HEK293 (cell line): ENCODE data around the gene TMPRSS12.

Experiments used
- RBAK ChIP-seq: fragments of 450-650 bp; formaldehyde crosslinking; IDR thresholded peaks from 2 replicates; pipeline ENCODE4 v1.5.1; 2016; ENCODE audit warnings: missing biosample characterization, missing genetic modification characterization
- ZBTB48 ChIP-seq: fragments of 450-650 bp; formaldehyde crosslinking; IDR thresholded peaks from 2 replicates; pipeline ENCODE4 v1.5.1; 2016; ENCODE audit warnings: missing biosample characterization, missing genetic modification characterization
- ZBTB7A ChIP-seq: fragments of 450-650 bp; formaldehyde crosslinking; IDR thresholded peaks from 2 replicates; pipeline ENCODE4 v1.5.1; 2016; ENCODE audit warnings: low read depth, missing biosample characterization, missing genetic modification characterization
- ZNF157 ChIP-seq: fragments of 450-650 bp; formaldehyde crosslinking; IDR thresholded peaks from 2 replicates; pipeline ENCODE4 v1.5.1; 2016; ENCODE audit warnings: missing biosample characterization, missing genetic modification characterization
- ZNF274 ChIP-seq, 2 experiments: fragments of 200-500 bp in 1 of 2; fragments of 450-650 bp in 1 of 2; sonication (Bioruptor generic) in 1 of 2; formaldehyde crosslinking in 1 of 2; IDR thresholded peaks; 2 replicates each; pipeline versions ENCODE4 v1.5.1 to v1.6.1; 2014 to 2016; ENCODE audit warnings: borderline replicate concordance in 1 of 2, inconsistent platforms in 1 of 2, low read length in 1 of 2, missing biosample characterization in 1 of 2, missing genetic modification characterization in 1 of 2
- ZNF324 ChIP-seq: fragments of 450-650 bp; formaldehyde crosslinking; IDR thresholded peaks from 2 replicates; pipeline ENCODE4 v1.5.1; 2016; ENCODE audit warnings: missing biosample characterization, missing genetic modification characterization
- ZNF416 ChIP-seq: fragments of 450-650 bp; formaldehyde crosslinking; IDR thresholded peaks from 2 replicates; pipeline ENCODE4 v1.5.1; 2016; ENCODE audit warnings: missing biosample characterization, missing genetic modification characterization
- ZNF658 ChIP-seq: fragments of 450-650 bp; formaldehyde crosslinking; IDR thresholded peaks from 2 replicates; pipeline ENCODE4; 2016; ENCODE audit warnings: missing biosample characterization, missing genetic modification characterization
- ZSCAN30 ChIP-seq: fragments of 450-650 bp; IDR thresholded peaks from 2 replicates; pipeline ENCODE4 v1.5.1; 2018; ENCODE audit warnings: missing biosample characterization, mild to moderate bottlenecking, missing genetic modification characterization, moderate library complexity
- TF ChIP-seq, protein P1 (sequence below): fragments of 450-650 bp; formaldehyde crosslinking; IDR thresholded peaks from 2 replicates; pipeline ENCODE4 v1.5.1; 2016; ENCODE audit warnings: missing biosample characterization, missing genetic modification characterization
- TF ChIP-seq, protein P2 (sequence below): fragments of 450-650 bp; formaldehyde crosslinking; IDR thresholded peaks from 2 replicates; pipeline ENCODE4 v1.5.0; 2017; ENCODE audit warnings: missing biosample characterization, missing genetic modification characterization, borderline replicate concordance

DNA sequence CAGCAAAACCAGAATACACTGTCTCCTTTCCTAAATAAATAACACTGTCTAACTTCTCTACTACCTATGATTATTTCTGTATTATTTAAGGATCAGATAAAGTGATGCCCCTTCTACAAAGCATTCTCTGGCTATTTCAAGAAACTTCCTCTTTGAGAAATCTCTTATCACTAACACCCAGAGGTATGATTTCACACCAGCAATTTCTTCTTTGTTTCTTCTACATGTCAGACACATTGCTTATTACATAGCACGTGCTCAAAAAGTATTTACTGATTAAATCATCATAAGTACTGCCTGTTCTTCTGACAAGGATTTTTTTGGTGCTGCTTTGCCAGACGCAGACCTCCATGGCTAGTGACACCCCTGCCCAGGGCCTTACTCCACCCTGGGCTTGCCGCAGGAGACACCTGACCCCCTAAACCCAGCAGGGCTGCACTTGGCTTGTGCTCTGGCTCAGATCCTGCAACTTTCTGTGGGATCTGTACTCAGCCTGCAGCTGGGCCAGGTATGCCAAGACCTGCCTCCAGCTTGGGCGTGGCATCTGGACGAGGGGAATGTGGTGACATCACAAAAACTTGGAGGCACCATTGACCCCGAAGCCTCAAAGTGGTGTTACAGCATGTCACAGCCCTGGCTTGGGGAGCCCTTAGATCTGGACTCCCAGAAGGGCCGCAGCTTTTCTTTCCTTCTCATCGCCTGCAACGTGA lies 94.2 kb downstream of the TMPRSS12 start:
- TF ChIP-seq, protein P1, sequence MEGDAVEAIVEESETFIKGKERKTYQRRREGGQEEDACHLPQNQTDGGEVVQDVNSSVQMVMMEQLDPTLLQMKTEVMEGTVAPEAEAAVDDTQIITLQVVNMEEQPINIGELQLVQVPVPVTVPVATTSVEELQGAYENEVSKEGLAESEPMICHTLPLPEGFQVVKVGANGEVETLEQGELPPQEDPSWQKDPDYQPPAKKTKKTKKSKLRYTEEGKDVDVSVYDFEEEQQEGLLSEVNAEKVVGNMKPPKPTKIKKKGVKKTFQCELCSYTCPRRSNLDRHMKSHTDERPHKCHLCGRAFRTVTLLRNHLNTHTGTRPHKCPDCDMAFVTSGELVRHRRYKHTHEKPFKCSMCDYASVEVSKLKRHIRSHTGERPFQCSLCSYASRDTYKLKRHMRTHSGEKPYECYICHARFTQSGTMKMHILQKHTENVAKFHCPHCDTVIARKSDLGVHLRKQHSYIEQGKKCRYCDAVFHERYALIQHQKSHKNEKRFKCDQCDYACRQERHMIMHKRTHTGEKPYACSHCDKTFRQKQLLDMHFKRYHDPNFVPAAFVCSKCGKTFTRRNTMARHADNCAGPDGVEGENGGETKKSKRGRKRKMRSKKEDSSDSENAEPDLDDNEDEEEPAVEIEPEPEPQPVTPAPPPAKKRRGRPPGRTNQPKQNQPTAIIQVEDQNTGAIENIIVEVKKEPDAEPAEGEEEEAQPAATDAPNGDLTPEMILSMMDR (tag by site-specific recombination) = no peak
- TF ChIP-seq, protein P2, sequence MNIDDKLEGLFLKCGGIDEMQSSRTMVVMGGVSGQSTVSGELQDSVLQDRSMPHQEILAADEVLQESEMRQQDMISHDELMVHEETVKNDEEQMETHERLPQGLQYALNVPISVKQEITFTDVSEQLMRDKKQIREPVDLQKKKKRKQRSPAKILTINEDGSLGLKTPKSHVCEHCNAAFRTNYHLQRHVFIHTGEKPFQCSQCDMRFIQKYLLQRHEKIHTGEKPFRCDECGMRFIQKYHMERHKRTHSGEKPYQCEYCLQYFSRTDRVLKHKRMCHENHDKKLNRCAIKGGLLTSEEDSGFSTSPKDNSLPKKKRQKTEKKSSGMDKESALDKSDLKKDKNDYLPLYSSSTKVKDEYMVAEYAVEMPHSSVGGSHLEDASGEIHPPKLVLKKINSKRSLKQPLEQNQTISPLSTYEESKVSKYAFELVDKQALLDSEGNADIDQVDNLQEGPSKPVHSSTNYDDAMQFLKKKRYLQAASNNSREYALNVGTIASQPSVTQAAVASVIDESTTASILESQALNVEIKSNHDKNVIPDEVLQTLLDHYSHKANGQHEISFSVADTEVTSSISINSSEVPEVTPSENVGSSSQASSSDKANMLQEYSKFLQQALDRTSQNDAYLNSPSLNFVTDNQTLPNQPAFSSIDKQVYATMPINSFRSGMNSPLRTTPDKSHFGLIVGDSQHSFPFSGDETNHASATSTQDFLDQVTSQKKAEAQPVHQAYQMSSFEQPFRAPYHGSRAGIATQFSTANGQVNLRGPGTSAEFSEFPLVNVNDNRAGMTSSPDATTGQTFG (tag by site-specific recombination) = no peak
- TF ChIP-seq ZBTB48 = no peak
- no peak for TF ChIP-seq ZNF416 (tag by site-specific recombination)
- no peak for TF ChIP-seq ZBTB7A (tag by site-specific recombination)
- TF ChIP-seq RBAK = no peak
- no peak for TF ChIP-seq ZSCAN30
- TF ChIP-seq ZNF274 (IDR thresholded peaks at IDR 0.05; ENCODE audit: low read length) = no peak
- no peak for TF ChIP-seq ZNF274 (tag by site-specific recombination; IDR thresholded peaks at IDR 0.05; ENCODE audit: borderline replicate concordance)
- no peak for TF ChIP-seq ZNF324 (tag by site-specific recombination)
- no peak for TF ChIP-seq ZNF658 (tag by site-specific recombination)
- no peak for TF ChIP-seq ZNF157 (tag by site-specific recombination)
